ENCODE results near the gene SH3BP4.

The SH3BP4 gene

GRCh38 chr2:234951664-234952269, at the start of gene SH3BP4:
Gene SH3BP4, plus strand, starts transcription at chr2:234952017. Its CDS starts 82,986 bp downstream, at chr2:235035003.
- no peak for TF ChIP-seq CTCF (IDR thresholded peaks at IDR 0.05; ENCODE audit: insufficient read depth, low read depth, low read length, missing control alignments)
- DNase-seq (ENCODE audit: low read depth), result no peak
- H3K4me3 ChIP-seq (ENCODE audit: low read depth, low read length), result no peak within 1 kb of the TSS

- no peak for DNase-seq (ENCODE audit: low read depth)
- TF ChIP-seq CTCF (IDR thresholded peaks at IDR 0.05; ENCODE audit: insufficient read depth, low read depth, low read length, missing control alignments), result no peak
- H3K4me3 ChIP-seq (ENCODE audit: low read depth, low read length), result no peak overlapping the region
These were observed 47.0 kb upstream of the SH3BP4 start for GRCh38 chr2:234904785-234905184.

GRCh38 chr2:234905547-234906265, 46.1 kb upstream of the SH3BP4 start:
- no peak overlapping the region for H3K4me3 ChIP-seq (ENCODE audit: low read depth, low read length)
- no peak for DNase-seq (ENCODE audit: low read depth)
- TF ChIP-seq CTCF (IDR thresholded peaks at IDR 0.05; ENCODE audit: insufficient read depth, low read depth, low read length, missing control alignments), result no peak

GRCh38 chr2:234910186-234910679, 41.6 kb upstream of the SH3BP4 start:
- no peak for TF ChIP-seq CTCF (IDR thresholded peaks at IDR 0.05; ENCODE audit: insufficient read depth, low read depth, low read length, missing control alignments)
- DNase-seq (ENCODE audit: low read depth), result no peak
- H3K4me3 ChIP-seq (ENCODE audit: low read depth, low read length), result no peak overlapping the region

- DNase-seq (ENCODE audit: low read depth), result no peak
- no peak for TF ChIP-seq CTCF (IDR thresholded peaks at IDR 0.05; ENCODE audit: insufficient read depth, low read depth, low read length, missing control alignments)
- H3K4me3 ChIP-seq (ENCODE audit: low read depth, low read length), result no peak overlapping the region
These were observed 40.5 kb upstream of the SH3BP4 start for GRCh38 chr2:234911271-234911670.

GRCh38 chr2:234912437-234912836, 39.4 kb upstream of the SH3BP4 start:
- TF ChIP-seq CTCF (IDR thresholded peaks at IDR 0.05; ENCODE audit: insufficient read depth, low read depth, low read length, missing control alignments), result no peak
- DNase-seq (ENCODE audit: low read depth), result no peak
- no peak overlapping the region for H3K4me3 ChIP-seq (ENCODE audit: low read depth, low read length)

Measured in GM12865 (cell line).